T-cell (primary cell): ENCODE measurements around the gene MNAT1. TPM values are rescaled to one million over a fixed set of nuclear protein-coding genes. Genes with fewer than 3 reads are reported as not detected.

ENCODE experiments used
- ATAC-seq, 4 experiments: fragments of 200-7000 bp in 3 of 4; fragments of 150-1000 bp in 1 of 4; cut with Tn5 transposase; replicated peaks in 1 of 4; 1 replicate in 3 of 4; 2 replicates in 1 of 4; pipeline ENCODE4 v1.10.0; 2021; ENCODE audit warnings: moderate library complexity in 3 of 4, mild to moderate bottlenecking in 2 of 4, moderate number of reproducible peaks in 1 of 4
- CTCF ChIA-PET, 2 donors: fragments of 300-600 bp; sonication (Branson Sonifier 250); formaldehyde crosslinking; loops; one replicate each; lab custom pipeline; 2022; ENCODE audit warnings: antibody characterized with exemption in 2 of 2; lab: Charles Lee
- POLR2A ChIA-PET, 2 donors: fragments of 300-600 bp; sonication (Branson Sonifier 250); formaldehyde crosslinking; loops; one replicate each; lab custom pipeline; 2022; ENCODE audit warnings: antibody characterized with exemption in 2 of 2; lab: Charles Lee
- DNase-seq, 35 experiments: peaks; one replicate each; pipeline versions ENCODE4 v3.0.0 to v3.0.0-alpha.2; 2013 to 2023
- H3K27ac ChIP-seq: one replicate; pipeline ENCODE4 v1.5.1; 2013; ENCODE audit warnings: low read length
- H3K27me3 ChIP-seq, 2 experiments: replicated peaks in 1 of 2; 1 replicate in 1 of 2; 2 replicates in 1 of 2; pipeline versions ENCODE4 v1.6.1 to v1.7.0; 2013; ENCODE audit warnings: low read length in 1 of 2, mixed read lengths in 1 of 2; ENCODE audit not compliant: control insufficient read depth in 2 of 2, insufficient read depth in 2 of 2; ENCODE audit errors: extremely low read depth in 1 of 2
- H3K36me3 ChIP-seq, 2 donors: 1 replicate in 1 of 2; 2 replicates in 1 of 2; pipeline versions ENCODE4 v1.6.1 to v1.7.0; 2013; ENCODE audit warnings: low read length in 1 of 2; ENCODE audit not compliant: control insufficient read depth in 2 of 2, insufficient read depth in 1 of 2; ENCODE audit errors: extremely low read depth in 1 of 2
- H3K4me1 ChIP-seq, 2 experiments: 1 replicate in 1 of 2; 2 replicates in 1 of 2; pipeline versions ENCODE4 v1.6.1 to v1.7.0; 2013; ENCODE audit warnings: low read length in 2 of 2, mixed read lengths in 1 of 2; ENCODE audit not compliant: insufficient read depth in 2 of 2, control insufficient read depth in 1 of 2; ENCODE audit errors: extremely low read depth in 1 of 2
- H3K4me3 ChIP-seq, 2 donors: 1 replicate in 1 of 2; 2 replicates in 1 of 2; pipeline versions ENCODE4 v1.5.1 to v1.7.0; 2013; ENCODE audit warnings: mild to moderate bottlenecking in 2 of 2, low read length in 1 of 2, moderate library complexity in 1 of 2; ENCODE audit not compliant: control insufficient read depth in 1 of 2; ENCODE audit errors: extremely low read depth in 1 of 2
- H3K9me3 ChIP-seq: 2 replicates; pipeline ENCODE4 v1.7.0; 2013
- H3K27ac Mint-ChIP-seq, 2 donors: one replicate each; pipeline ENCODE4 v1.8.0; 2020 to 2021; ENCODE audit warnings: mild to moderate bottlenecking in 2 of 2, mixed read lengths in 2 of 2
- H3K27me3 Mint-ChIP-seq, 2 donors: one replicate each; pipeline ENCODE4 v1.8.0; 2021 to 2022; ENCODE audit warnings: mixed read lengths in 2 of 2
- H3K36me3 Mint-ChIP-seq: one replicate; pipeline ENCODE4 v1.8.0; 2021; ENCODE audit warnings: mixed read lengths
- H3K4me1 Mint-ChIP-seq, 3 donors: one replicate each; pipeline ENCODE4 v1.8.0; 2020 to 2022; ENCODE audit warnings: mixed read lengths in 3 of 3, mild to moderate bottlenecking in 1 of 3
- H3K4me3 Mint-ChIP-seq, 3 donors: one replicate each; pipeline ENCODE4 v1.8.0; 2020 to 2022; ENCODE audit warnings: mild to moderate bottlenecking in 3 of 3, mixed read lengths in 3 of 3, moderate library complexity in 3 of 3
- H3K9me3 Mint-ChIP-seq, 3 donors: one replicate each; pipeline ENCODE4 v1.8.0; 2020 to 2022; ENCODE audit warnings: mixed read lengths in 3 of 3
- WGBS: methylation state at CpG from one replicate; pipeline ENCODE4 v1.1.5; 2013; ENCODE audit warnings: missing lambda C conversion rate; ENCODE audit not compliant: insufficient coverage; 5-methylcytosine and 5-hydroxymethylcytosine counted together
- total RNA-seq, 35 experiments: library from RNA in 6 of 35; stranded (reverse) in 6 of 35; fragments of 120-200 nt in 1 of 35; gene quantifications; one replicate each; pipeline versions ENCODE4 v1.2.1 to v1.2.4 and lab custom pipeline; 2013 to 2026

The MNAT1 gene
- total RNA-seq, 5 donors from 2014 or later (not counting 1 experiment from before 2014, with no cell fraction given): 14.7 to 24.8 (median 19.2) TPM

- POLR2A ChIA-PET: interaction anchor here (0.5 to 0.7 kb wide), 4 partner anchors 15 to 1008 kb away, joined by 3 to 4 read pairs (median 4); partner anchors contain the start of genes MNAT1 (in 1 of the 2) and SNAPC1 (in 1 of the 2)
- Mint-ChIP-seq H3K4me3 (peak overlapping the region; percentile 15 to 63 (median 31)), H3K9me3 (no peaks in the 10 kb centered on the region)
These were observed 18.9 kb downstream of the MNAT1 start for GRCh38 chr14:60753264-60754119.

DNA sequence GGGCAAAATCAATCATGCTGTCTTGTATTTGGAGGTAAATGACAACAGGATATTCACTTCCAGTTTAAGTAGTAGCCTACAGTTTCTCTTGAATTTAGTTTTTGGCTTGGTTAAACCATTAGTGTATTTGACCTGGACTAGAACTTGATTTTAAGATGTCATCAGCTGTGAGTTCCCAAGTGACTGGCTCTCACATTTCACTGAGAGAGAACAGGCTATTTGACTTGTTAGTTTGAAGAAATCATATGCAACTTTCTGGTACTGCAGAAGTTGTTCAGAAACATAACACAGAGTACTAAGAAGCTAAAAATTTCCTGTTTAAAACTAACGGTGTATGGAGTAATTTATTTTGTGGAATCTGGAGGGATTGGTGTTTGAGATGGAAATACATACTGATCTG lies 22.3 kb downstream of the MNAT1 start:
- peaks cover 44 to 60% (median 59%) of the 10 kb centered on the region in 3 donors for H3K4me1 Mint-ChIP-seq
- WGBS: no CpG with 5 or more reads among the region's 1 CpG
- H3K36me3 ChIP-seq: no peaks in the 10 kb centered on the region
- H3K4me3 ChIP-seq: no peak overlapping the region
- ATAC-seq (no peak), DNase-seq (no peak)
- no peak overlapping the region for H3K4me3 Mint-ChIP-seq
- peaks cover 24 to 29% of the 10 kb centered on the region in 2 experiments for H3K4me1 ChIP-seq
- no peaks in the 10 kb centered on the region for H3K9me3 Mint-ChIP-seq
- H3K27me3 Mint-ChIP-seq: no peaks in the 10 kb centered on the region
- no peaks in the 10 kb centered on the region for H3K9me3 ChIP-seq
- no peak overlapping the region for H3K27ac ChIP-seq
- CTCF ChIA-PET: interaction anchor here in 1 of 2 donors (1.2 kb wide), 1 partner anchor 23 kb away, joined by 3 read pairs; no protein-coding TSS in a partner anchor
- H3K36me3 Mint-ChIP-seq: peaks cover 10% of the 10 kb centered on the region
- H3K27me3 ChIP-seq: no peaks in the 10 kb centered on the region
- no peak overlapping the region for H3K27ac Mint-ChIP-seq
- POLR2A ChIA-PET: interaction anchor here in 1 of 2 donors (0.6 kb wide), 1 partner anchor 791 kb away, joined by 3 read pairs; no protein-coding TSS in a partner anchor

More at GRCh38 chr14:60753264-60754119, 18.9 kb downstream of the MNAT1 start:
- Histone ChIP-seq H3K36me3 (no peaks in the 10 kb centered on the region), H3K27ac (peak overlapping the region; percentile 28), H3K4me1 (peaks cover 20 to 25% of the 10 kb centered on the region in 2 experiments), H3K4me3 (peak overlapping the region in 1 of 2 donors; percentile 47), H3K9me3 (no peaks in the 10 kb centered on the region), H3K27me3 (no peaks in the 10 kb centered on the region)
- ATAC-seq (peak; percentile 93 to 98 (median 96)), DNase-seq (peak in 34 of 35 experiments; percentile 8 to 90 (median 52))
- CTCF ChIA-PET: interaction anchor here in 1 of 2 donors (0.7 to 1.0 kb wide), 2 partner anchors 9 to 592 kb away, joined by 3 to 4 read pairs; no protein-coding TSS in a partner anchor
- peaks cover 4% of the 10 kb centered on the region for H3K36me3 Mint-ChIP-seq
- 0% methylated on average over 3 of the region's 7 CpGs for WGBS
- H3K27ac Mint-ChIP-seq: peak overlapping the region; percentile 30 to 53
- H3K27me3 Mint-ChIP-seq: no peaks in the 10 kb centered on the region
- peaks cover 34 to 51% (median 48%) of the 10 kb centered on the region in 3 donors for H3K4me1 Mint-ChIP-seq

GRCh38 chr14:60757567-60758002 lies 23.0 kb downstream of the MNAT1 start:
- Mint-ChIP-seq H3K36me3 (peaks cover 10% of the 10 kb centered on the region), H3K9me3 (no peaks in the 10 kb centered on the region), H3K27ac (no peak overlapping the region), H3K4me3 (no peak overlapping the region), H3K4me1 (peaks cover 44 to 58% (median 57%) of the 10 kb centered on the region in 3 donors), H3K27me3 (no peaks in the 10 kb centered on the region)
- no peak overlapping the region for H3K27ac ChIP-seq
- no peaks in the 10 kb centered on the region for H3K27me3 ChIP-seq
- ATAC-seq (no peak), DNase-seq (no peak)
- no peaks in the 10 kb centered on the region for H3K36me3 ChIP-seq
- ChIA-PET CTCF (interaction anchor here in 1 of 2 donors (1.2 kb wide), 1 partner anchor 24 kb away, joined by 3 read pairs; no protein-coding TSS in a partner anchor), POLR2A (interaction anchor here in 1 of 2 donors (0.6 kb wide), 1 partner anchor 792 kb away, joined by 3 read pairs; no protein-coding TSS in a partner anchor)
- H3K4me1 ChIP-seq: peaks cover 22 to 26% of the 10 kb centered on the region in 2 experiments
- no CpG with 5 or more reads among the region's 1 CpG for whole genome bisulfite sequencing
- H3K4me3 ChIP-seq: no peak overlapping the region
- no peaks in the 10 kb centered on the region for H3K9me3 ChIP-seq

GRCh38 chr14:60758885-60759284 lies 24.3 kb downstream of the MNAT1 start:
- no CpG with 5 or more reads among the region's 2 CpGs for WGBS
- DNase-seq (no peak), ATAC-seq (no peak)
- H3K27me3 Mint-ChIP-seq: no peaks in the 10 kb centered on the region
- Histone ChIP-seq H3K27me3 (no peaks in the 10 kb centered on the region), H3K9me3 (no peaks in the 10 kb centered on the region), H3K4me1 (peaks cover 12 to 19% of the 10 kb centered on the region in 2 experiments), H3K36me3 (no peaks in the 10 kb centered on the region), H3K4me3 (no peak overlapping the region), H3K27ac (no peak overlapping the region)
- CTCF ChIA-PET: no interaction called here
- H3K27ac Mint-ChIP-seq: no peak overlapping the region
- POLR2A ChIA-PET: no interaction called here
- peaks cover 33 to 47% (median 46%) of the 10 kb centered on the region in 3 donors for H3K4me1 Mint-ChIP-seq
- peaks cover 10% of the 10 kb centered on the region for H3K36me3 Mint-ChIP-seq
- peak overlapping the region in 1 of 3 donors; percentile 11 for H3K4me3 Mint-ChIP-seq
- no peaks in the 10 kb centered on the region for H3K9me3 Mint-ChIP-seq

DNA sequence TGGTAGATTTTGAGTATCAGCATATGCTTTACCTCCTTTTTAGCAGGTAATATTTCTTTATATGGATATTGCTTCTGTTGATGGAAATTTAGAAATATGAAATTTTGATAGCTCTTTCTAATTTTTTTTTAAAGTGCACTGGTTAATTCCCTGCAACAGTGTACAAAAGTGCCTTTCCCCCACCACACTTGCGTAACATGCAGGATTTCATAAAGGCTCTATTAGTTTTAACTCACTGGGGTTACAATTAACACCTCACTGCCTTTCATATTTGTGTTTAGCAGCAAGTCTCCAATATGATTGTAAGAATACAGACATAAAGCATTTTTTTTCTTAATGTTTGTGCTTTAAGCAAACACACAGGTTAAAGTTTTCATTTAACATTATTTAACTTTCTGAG lies 25.6 kb downstream of the MNAT1 start:
- CTCF ChIA-PET: no interaction called here
- Mint-ChIP-seq H3K9me3 (no peaks in the 10 kb centered on the region), H3K4me1 (peaks cover 33 to 41% (median 40%) of the 10 kb centered on the region in 3 donors), H3K27me3 (no peaks in the 10 kb centered on the region), H3K36me3 (peaks cover 12% of the 10 kb centered on the region), H3K4me3 (no peak overlapping the region), H3K27ac (no peak overlapping the region)
- no peaks in the 10 kb centered on the region for H3K9me3 ChIP-seq
- H3K36me3 ChIP-seq: no peaks in the 10 kb centered on the region
- ATAC-seq (no peak), DNase-seq (no peak)
- no peak overlapping the region for H3K27ac ChIP-seq
- POLR2A ChIA-PET: interaction anchor here in 1 of 2 donors (0.6 to 0.7 kb wide), 2 partner anchors 20 to 65 kb away, joined by 3 read pairs; no protein-coding TSS in a partner anchor
- WGBS: no CpG with 5 or more reads among the region's 1 CpG
- no peaks in the 10 kb centered on the region for H3K27me3 ChIP-seq
- H3K4me1 ChIP-seq: peaks cover 8 to 9% of the 10 kb centered on the region in 2 experiments
- H3K4me3 ChIP-seq: no peak overlapping the region
